ENCODE results near the gene ZSWIM5. TPM values are rescaled to one million over a fixed set of nuclear protein-coding genes. Genes with fewer than 3 reads are reported as not detected.

ZSWIM5 gene
- total RNA-seq, 1 experiment from 2014 or later: 2.2 TPM

GRCh38 chr1:45040297-45040696, 166.1 kb downstream of the ZSWIM5 start:
- ATAC-seq (no peak), DNase-seq (ENCODE audit: low spot score) (no peak)
- no peaks in the 10 kb centered on the region for H3K9me3 Mint-ChIP-seq
- TF ChIP-seq JAZF1 (CRISPR knock-in tag; IDR thresholded peaks at IDR 0.05) (no peak), JUN (CRISPR knock-in tag; IDR thresholded peaks at IDR 0.05) (no peak), SMAD3 (CRISPR knock-in tag; IDR thresholded peaks at IDR 0.05; ENCODE audit: borderline replicate concordance) (no peak), ARID4B (CRISPR knock-in tag; IDR thresholded peaks at IDR 0.05; ENCODE audit: borderline replicate concordance) (no peak), STAT6 (CRISPR knock-in tag; conservative IDR thresholded peaks at IDR 0.05; ENCODE audit: low read depth) (no peak), ZMAT4 (CRISPR knock-in tag; IDR thresholded peaks at IDR 0.05) (no peak), ZNF138 (CRISPR knock-in tag; conservative IDR thresholded peaks at IDR 0.05) (no peak), IRF2 (CRISPR knock-in tag; IDR thresholded peaks at IDR 0.05; ENCODE audit: borderline replicate concordance, low read depth) (no peak), AR (CRISPR knock-in tag; IDR thresholded peaks at IDR 0.05) (no peak)
- H3K4me3 Mint-ChIP-seq: no peak overlapping the region
- H3K36me3 Mint-ChIP-seq: no peaks in the 10 kb centered on the region
- H3K4me1 Mint-ChIP-seq: peaks cover 17% of the 10 kb centered on the region
- no peak overlapping the region for H3K27ac Mint-ChIP-seq
- ChIA-PET CTCF (interaction anchor here (0.7 kb wide), 1 partner anchor 900 kb away, joined by 3 read pairs; no protein-coding TSS in a partner anchor), POLR2A (no interaction called here)
- no peaks in the 10 kb centered on the region for H3K27me3 Mint-ChIP-seq (ENCODE audit: low read depth)

- Mint-ChIP-seq H3K27ac (no peak overlapping the region), H3K4me3 (no peak overlapping the region), H3K36me3 (no peaks in the 10 kb centered on the region), H3K9me3 (no peaks in the 10 kb centered on the region), H3K4me1 (peaks cover 17% of the 10 kb centered on the region), H3K27me3 (ENCODE audit: low read depth) (no peaks in the 10 kb centered on the region)
- ATAC-seq (no peak), DNase-seq (ENCODE audit: low spot score) (no peak)
- ChIA-PET CTCF (no interaction called here), POLR2A (no interaction called here)
- TF ChIP-seq ZNF317 (CRISPR knock-in tag; IDR thresholded peaks at IDR 0.05; ENCODE audit: borderline replicate concordance, low read depth): no peak
- no peak for TF ChIP-seq JAZF1 (CRISPR knock-in tag; IDR thresholded peaks at IDR 0.05)
- TF ChIP-seq CREM (CRISPR knock-in tag; IDR thresholded peaks at IDR 0.05): no peak
- no peak for TF ChIP-seq TP53 (CRISPR knock-in tag; IDR thresholded peaks at IDR 0.05)
- TF ChIP-seq ARID4B (CRISPR knock-in tag; IDR thresholded peaks at IDR 0.05; ENCODE audit: borderline replicate concordance): no peak
- no peak for TF ChIP-seq CDX4 (CRISPR knock-in tag; IDR thresholded peaks at IDR 0.05; ENCODE audit: borderline replicate concordance)
- TF ChIP-seq PREB (CRISPR knock-in tag; IDR thresholded peaks at IDR 0.05; ENCODE audit: borderline replicate concordance): no peak
- TF ChIP-seq TCF7 (CRISPR knock-in tag; IDR thresholded peaks at IDR 0.05; ENCODE audit: low read depth): no peak
Observed at GRCh38 chr1:45038661-45039364, 167.6 kb downstream of the ZSWIM5 start.

All from WTC11 (cell line).